HepG2 (cell line): Measurements from ENCODE around the gene FUT8. TPM values are rescaled to one million over a fixed set of nuclear protein-coding genes. Genes with fewer than 3 reads are reported as not detected.

Experiments
- ARID2 ChIP-seq: sonication (generic); formaldehyde crosslinking; IDR thresholded peaks from 2 replicates; pipeline ENCODE4 v1.8.1; 2022; ENCODE audit warnings: mild to moderate bottlenecking, missing genetic modification reagents, borderline replicate concordance
- BHLHE40 ChIP-seq: IDR thresholded peaks from 2 replicates; pipeline ENCODE4 v1.6.1; 2011; ENCODE audit warnings: low read length, improper control_type of control experiment
- CEBPB ChIP-seq: IDR thresholded peaks from 2 replicates; pipeline ENCODE4 v1.6.1; 2011; ENCODE audit warnings: low read depth, low read length, improper control_type of control experiment, borderline replicate concordance
- DNMT1 ChIP-seq: sonication (generic); formaldehyde crosslinking; IDR thresholded peaks from 2 replicates; pipeline ENCODE4 v1.5.1; 2020; ENCODE audit warnings: mild to moderate bottlenecking, missing genetic modification reagents
- HNRNPUL1 ChIP-seq: fragments of 200-400 bp; formaldehyde crosslinking; IDR thresholded peaks from 2 replicates; pipeline ENCODE4 v1.6.1; 2017; ENCODE audit warnings: low read depth, mild to moderate bottlenecking, low read length, moderate library complexity
- MAFF ChIP-seq: IDR thresholded peaks from 2 replicates; pipeline ENCODE4 v1.6.1; 2011; ENCODE audit warnings: low read depth, low read length, improper control_type of control experiment
- MAZ ChIP-seq, 2 experiments: sonication (generic) in 1 of 2; formaldehyde crosslinking in 1 of 2; IDR thresholded peaks; 2 replicates each; pipeline versions ENCODE4 v1.5.0 to v1.6.1; 2012 to 2020; ENCODE audit warnings: low read depth in 2 of 2, mild to moderate bottlenecking in 2 of 2, borderline replicate concordance in 1 of 2, improper control_type of control experiment in 1 of 2, low read length in 1 of 2, missing genetic modification reagents in 1 of 2, moderate library complexity in 1 of 2
- PAF1 ChIP-seq: IDR thresholded peaks from 2 replicates; pipeline ENCODE4 v1.6.1; 2016; ENCODE audit warnings: missing genetic modification reagents, missing compliant biosample characterization
- ZNF263 ChIP-seq: sonication (generic); formaldehyde crosslinking; IDR thresholded peaks from 2 replicates; pipeline ENCODE4 v1.4.0; 2020; ENCODE audit warnings: missing genetic modification reagents
- ZNF547 ChIP-seq: sonication (generic); formaldehyde crosslinking; IDR thresholded peaks from 2 replicates; pipeline ENCODE4 v1.5.1; 2020; ENCODE audit warnings: mild to moderate bottlenecking, missing genetic modification reagents
- ZNF563 ChIP-seq: sonication (generic); formaldehyde crosslinking; IDR thresholded peaks from 2 replicates; pipeline ENCODE4 v1.8.0; 2022; ENCODE audit warnings: mild to moderate bottlenecking, moderate library complexity, missing genetic modification reagents
- ZNF687 ChIP-seq: sonication (generic); formaldehyde crosslinking; IDR thresholded peaks from 2 replicates; pipeline ENCODE4 v1.5.1; 2020; ENCODE audit warnings: mild to moderate bottlenecking, missing genetic modification reagents, moderate library complexity
- polyA plus RNA-seq, 8 experiments: library from polyadenylated mRNA; depleted of rRNA in 3 of 8; stranded (reverse) in 7 of 8; unstranded in 1 of 8; fragments of >200 nt; fragmentation: Illumina TruSeq in 4 of 8; extraction: Trizol in 4 of 8; gene quantifications; 2 replicates each; pipeline versions ENCODE4 v1.2.1 to v1.2.3, GENCODE V29; 2011 to 2016; ENCODE audit warnings: low read depth in 4 of 8, missing spikeins in 1 of 8, mixed read lengths in 1 of 8; ENCODE audit not compliant: insufficient read depth in 1 of 8
- total RNA-seq, 5 experiments: library from RNA; depleted of rRNA; stranded (reverse); fragments of >200 nt; fragmentation: Illumina TruSeq; extraction: Trizol; gene quantifications; 2 replicates each; pipeline ENCODE4 v1.2.3, GENCODE V29; 2016; ENCODE audit warnings: low read depth in 1 of 5

Gene FUT8
- total and polyA plus RNA-seq, 2 of the 13 experiments (the other 11 are each of a cell fraction or from before 2014, with no cell fraction given): 9.3 to 17.5 TPM

DNA sequence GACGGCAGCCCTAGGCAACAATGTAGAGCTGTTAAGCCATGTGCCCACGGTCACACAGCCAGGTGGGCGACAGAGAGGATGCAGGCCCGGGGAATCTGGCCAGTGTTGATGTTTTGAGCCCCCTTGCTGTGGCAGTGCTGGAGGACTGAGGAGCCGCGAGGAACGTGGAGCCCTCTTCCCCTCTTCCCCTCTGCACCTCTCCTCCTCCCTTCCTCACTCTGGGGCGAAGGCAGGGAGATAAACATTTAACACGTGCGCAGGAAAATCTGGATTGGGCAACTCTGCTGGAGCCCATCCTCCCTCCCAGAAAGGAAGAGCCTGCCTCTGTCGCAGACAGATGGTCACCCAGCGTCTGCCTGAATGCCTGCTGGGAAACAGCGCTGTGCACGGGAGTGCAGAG is 376.8 kb downstream of the FUT8 start (continued):
- TF ChIP-seq HNRNPUL1 (no peak), MAFF (no peak), ZNF687 (peak; percentile 63), BHLHE40 (peak; percentile 57), ARID2 (CRISPR knock-in tag) (no peak), CEBPB (peak; percentile 20; the same call in 1 of the 2 replicates), ZNF563 (CRISPR knock-in tag) (no peak), ZNF263 (CRISPR knock-in tag) (0 out of 2 replicates have a peak, but pooled peaks have one; percentile 25), DNMT1 (no peak), MAZ (IDR thresholded peaks at IDR 0.05; ENCODE audit: borderline replicate concordance, low read depth, low read length) (no peak), MAZ (CRISPR knock-in tag; IDR thresholded peaks at IDR 0.05; ENCODE audit: low read depth) (0 out of 2 replicates have a peak, but pooled peaks have one; percentile 26), PAF1 (CRISPR knock-in tag) (no peak), ZNF547 (CRISPR knock-in tag) (no peak)
